PFSK-1 (cell line): ENCODE data around the gene CCT3.

ENCODE experiments used
- FOXP2 ChIP-seq: optimal IDR thresholded peaks from 2 replicates; pipeline ENCODE3; 2011; ENCODE audit warnings: borderline replicate concordance, control low read depth, inconsistent platforms; ENCODE audit not compliant: insufficient read depth; ENCODE audit errors: extremely low read length, extremely low read depth
- POLR2AphosphoS5 ChIP-seq: IDR thresholded peaks from 2 replicates; pipeline ENCODE4 v1.6.1; 2012; ENCODE audit warnings: low read depth, mild to moderate bottlenecking, control low read depth, low read length, moderate library complexity
- SIN3A ChIP-seq: IDR thresholded peaks from 2 replicates; pipeline ENCODE4 v1.6.1; 2012; ENCODE audit warnings: mild to moderate bottlenecking, low read length, moderate library complexity, borderline replicate concordance; ENCODE audit not compliant: insufficient read depth
- TAF1 ChIP-seq: IDR thresholded peaks from 2 replicates; pipeline ENCODE4 v1.6.1; 2012; ENCODE audit warnings: low read length, control low read depth, borderline replicate concordance; ENCODE audit not compliant: insufficient read depth
- TF ChIP-seq, protein P1 (sequence below), 2 experiments: IDR thresholded peaks; 2 replicates each; pipeline versions ENCODE4 v1.6.1 to v1.8.0; 2011 to 2012; ENCODE audit warnings: low read depth in 2 of 2, low read length in 2 of 2, control low read depth in 1 of 2, inconsistent platforms in 1 of 2, mild to moderate bottlenecking in 1 of 2, moderate library complexity in 1 of 2; ENCODE audit not compliant: insufficient read depth in 1 of 2

DNA sequence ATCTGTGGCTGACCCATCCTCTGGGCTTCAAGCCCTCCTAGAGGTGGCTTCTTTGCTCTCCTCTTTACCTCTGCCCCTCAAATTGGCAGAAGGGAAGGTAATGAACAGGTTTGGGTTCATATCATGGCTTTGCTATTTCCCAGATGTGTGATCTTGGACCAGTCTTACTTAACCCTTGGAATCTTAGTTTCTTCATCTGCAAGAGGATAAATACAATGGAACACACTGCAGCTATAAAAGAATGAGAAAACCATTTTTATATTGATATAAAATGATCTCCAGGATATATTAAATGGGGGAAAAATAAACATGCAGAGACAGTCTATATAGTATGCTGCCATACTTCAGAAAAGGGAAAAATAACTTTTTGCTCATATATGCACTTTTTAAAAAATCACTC is 48.2 kb downstream of the CCT3 start:
- TF ChIP-seq, protein P1, sequence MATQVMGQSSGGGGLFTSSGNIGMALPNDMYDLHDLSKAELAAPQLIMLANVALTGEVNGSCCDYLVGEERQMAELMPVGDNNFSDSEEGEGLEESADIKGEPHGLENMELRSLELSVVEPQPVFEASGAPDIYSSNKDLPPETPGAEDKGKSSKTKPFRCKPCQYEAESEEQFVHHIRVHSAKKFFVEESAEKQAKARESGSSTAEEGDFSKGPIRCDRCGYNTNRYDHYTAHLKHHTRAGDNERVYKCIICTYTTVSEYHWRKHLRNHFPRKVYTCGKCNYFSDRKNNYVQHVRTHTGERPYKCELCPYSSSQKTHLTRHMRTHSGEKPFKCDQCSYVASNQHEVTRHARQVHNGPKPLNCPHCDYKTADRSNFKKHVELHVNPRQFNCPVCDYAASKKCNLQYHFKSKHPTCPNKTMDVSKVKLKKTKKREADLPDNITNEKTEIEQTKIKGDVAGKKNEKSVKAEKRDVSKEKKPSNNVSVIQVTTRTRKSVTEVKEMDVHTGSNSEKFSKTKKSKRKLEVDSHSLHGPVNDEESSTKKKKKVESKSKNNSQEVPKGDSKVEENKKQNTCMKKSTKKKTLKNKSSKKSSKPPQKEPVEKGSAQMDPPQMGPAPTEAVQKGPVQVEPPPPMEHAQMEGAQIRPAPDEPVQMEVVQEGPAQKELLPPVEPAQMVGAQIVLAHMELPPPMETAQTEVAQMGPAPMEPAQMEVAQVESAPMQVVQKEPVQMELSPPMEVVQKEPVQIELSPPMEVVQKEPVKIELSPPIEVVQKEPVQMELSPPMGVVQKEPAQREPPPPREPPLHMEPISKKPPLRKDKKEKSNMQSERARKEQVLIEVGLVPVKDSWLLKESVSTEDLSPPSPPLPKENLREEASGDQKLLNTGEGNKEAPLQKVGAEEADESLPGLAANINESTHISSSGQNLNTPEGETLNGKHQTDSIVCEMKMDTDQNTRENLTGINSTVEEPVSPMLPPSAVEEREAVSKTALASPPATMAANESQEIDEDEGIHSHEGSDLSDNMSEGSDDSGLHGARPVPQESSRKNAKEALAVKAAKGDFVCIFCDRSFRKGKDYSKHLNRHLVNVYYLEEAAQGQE (IDR thresholded peaks at IDR 0.05; ENCODE audit: insufficient read depth in 1 of 2, low read depth in 2 of 2, low read length in 2 of 2) = no peak
- TF ChIP-seq POLR2AphosphoS5 = no peak
- no peak for TF ChIP-seq SIN3A
- no peak for TF ChIP-seq TAF1
- no peak for TF ChIP-seq FOXP2
